Activated T-helper 2 cell treated with anti-CD3 and anti-CD28 coated beads, Interferon-gamma antibody, Interleukin-2, Interleukin-4, amounts not matched to agents 10 μg/mL and 5 μg/mL and 100 μg/mL, durations not matched to agents 14 hours and 24 hours and 36 hours (primary cell): ENCODE data around the gene SLC6A19. TPM values are rescaled to one million over a fixed set of nuclear protein-coding genes. Genes with fewer than 3 reads are reported as not detected.

Experiments
- DNase-seq: peaks from one replicate; pipeline ENCODE4 v3.0.0; 2021; ENCODE audit warnings: low spot score
- H3K27ac Mint-ChIP-seq: one replicate; pipeline ENCODE4 v1.8.0; 2021; ENCODE audit warnings: mixed read lengths
- H3K27me3 Mint-ChIP-seq: one replicate; pipeline ENCODE4 v1.8.0; 2021; ENCODE audit warnings: low read depth, mixed read lengths
- H3K36me3 Mint-ChIP-seq: one replicate; pipeline ENCODE4 v1.8.0; 2021; ENCODE audit warnings: low read depth, mixed read lengths
- H3K4me1 Mint-ChIP-seq: one replicate; pipeline ENCODE4 v1.8.0; 2021; ENCODE audit warnings: low read depth, mixed read lengths
- H3K4me3 Mint-ChIP-seq: one replicate; pipeline ENCODE4 v1.8.0; 2021; ENCODE audit warnings: low read depth, mild to moderate bottlenecking, moderate library complexity, mixed read lengths
- H3K9me3 Mint-ChIP-seq: one replicate; pipeline ENCODE4 v1.8.0; 2021; ENCODE audit warnings: mixed read lengths
- intact Hi-C: fragments of 100-400 bp; cut with micrococcal nuclease; formaldehyde crosslinking; loops from one replicate; pipeline ENCODE4 v1.15.1; 2023
- total RNA-seq: library from RNA; stranded (reverse); gene quantifications from 2 replicates; pipeline ENCODE4 v1.2.3, GENCODE V29; 2022

The SLC6A19 gene
- total RNA-seq, 1 donor from 2014 or later, result not detected

DNA sequence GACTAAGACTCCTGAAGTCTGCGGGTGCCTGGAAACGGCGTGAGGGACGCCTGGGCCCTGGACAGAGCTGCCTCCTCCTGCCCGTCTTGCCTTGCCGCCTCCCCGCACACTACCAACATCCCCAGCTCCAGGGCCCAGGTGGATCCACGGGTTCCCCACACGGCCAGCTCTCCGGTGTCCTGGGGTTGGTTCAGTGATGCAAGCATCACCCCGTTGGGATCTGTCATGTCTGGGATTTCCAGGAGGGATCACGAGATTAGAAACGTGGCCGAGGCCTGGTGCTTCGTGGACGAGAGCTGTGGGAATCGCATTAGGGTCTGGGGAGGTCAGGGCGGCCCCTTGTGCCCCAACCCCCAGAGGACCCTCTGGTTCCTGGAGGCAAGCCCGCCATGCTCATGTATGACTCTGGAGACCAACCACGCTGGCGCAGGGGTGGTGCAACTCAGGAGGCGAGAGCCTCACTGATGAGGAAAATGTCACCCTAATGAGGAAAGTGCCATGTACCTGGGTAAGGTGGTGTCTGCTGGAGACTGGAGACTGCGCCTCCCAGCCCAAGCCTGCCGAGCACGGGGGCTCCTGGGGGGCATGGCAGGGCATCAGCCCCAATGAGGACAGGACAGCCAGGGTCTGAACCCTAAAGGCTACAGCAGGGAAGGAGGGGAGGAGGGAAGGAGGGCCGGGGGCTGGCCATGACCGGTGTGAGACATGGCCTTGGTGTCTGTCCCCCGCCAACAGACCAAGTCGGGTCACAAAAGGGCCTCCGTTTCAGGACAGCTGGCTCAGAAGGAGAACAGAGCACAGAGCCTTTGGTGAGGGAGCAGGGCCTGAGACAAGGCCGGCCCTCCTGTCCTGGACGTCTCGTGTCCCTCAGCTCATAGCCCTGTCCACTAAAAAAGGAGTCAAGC is 31.9 kb upstream of the SLC6A19 start:
- peaks cover 6% of the 10 kb centered on the region for H3K4me1 Mint-ChIP-seq
- no peaks in the 10 kb centered on the region for H3K36me3 Mint-ChIP-seq
- no peak overlapping the region for H3K4me3 Mint-ChIP-seq
- H3K9me3 Mint-ChIP-seq, result no peaks in the 10 kb centered on the region
- H3K27ac Mint-ChIP-seq, result no peak overlapping the region
- H3K27me3 Mint-ChIP-seq, result peaks cover 4% of the 10 kb centered on the region
- intact Hi-C loops, result no loop called here
- DNase-seq, result no peak

DNA sequence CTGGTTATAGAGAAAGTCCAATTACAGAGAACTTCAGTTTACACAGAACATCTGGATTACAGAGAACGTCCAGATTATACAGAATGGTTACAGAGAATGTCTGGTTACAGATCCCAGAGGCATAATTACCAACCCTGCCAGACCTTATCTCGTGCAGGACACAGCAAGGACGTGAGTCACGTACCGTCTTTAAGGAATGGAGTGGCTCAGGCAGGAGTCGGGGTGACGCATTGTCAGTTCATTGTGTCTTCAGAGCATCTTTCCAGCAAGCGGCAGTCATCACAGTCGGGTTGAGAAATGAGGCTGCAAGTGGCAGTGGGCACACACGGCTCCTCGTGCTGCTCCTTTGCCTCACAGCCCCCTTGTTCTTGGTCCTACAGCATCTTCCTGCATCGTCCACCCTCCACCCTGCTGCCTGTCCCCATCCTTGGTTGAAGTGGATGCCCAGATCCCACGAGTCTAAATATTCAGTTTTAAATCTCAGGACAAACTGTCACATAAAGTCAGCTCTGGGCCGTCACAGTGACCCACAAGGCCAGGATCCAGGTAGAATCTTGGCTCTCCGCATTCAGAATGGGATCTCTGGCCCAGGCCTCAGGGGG is 30.0 kb upstream of the SLC6A19 start:
- no peak for DNase-seq
- Mint-ChIP-seq H3K4me1 (peaks cover 6% of the 10 kb centered on the region), H3K4me3 (no peak overlapping the region), H3K27ac (no peak overlapping the region), H3K9me3 (no peaks in the 10 kb centered on the region), H3K27me3 (peaks cover 4% of the 10 kb centered on the region), H3K36me3 (no peaks in the 10 kb centered on the region)
- intact Hi-C loops, result no loop called here

DNA sequence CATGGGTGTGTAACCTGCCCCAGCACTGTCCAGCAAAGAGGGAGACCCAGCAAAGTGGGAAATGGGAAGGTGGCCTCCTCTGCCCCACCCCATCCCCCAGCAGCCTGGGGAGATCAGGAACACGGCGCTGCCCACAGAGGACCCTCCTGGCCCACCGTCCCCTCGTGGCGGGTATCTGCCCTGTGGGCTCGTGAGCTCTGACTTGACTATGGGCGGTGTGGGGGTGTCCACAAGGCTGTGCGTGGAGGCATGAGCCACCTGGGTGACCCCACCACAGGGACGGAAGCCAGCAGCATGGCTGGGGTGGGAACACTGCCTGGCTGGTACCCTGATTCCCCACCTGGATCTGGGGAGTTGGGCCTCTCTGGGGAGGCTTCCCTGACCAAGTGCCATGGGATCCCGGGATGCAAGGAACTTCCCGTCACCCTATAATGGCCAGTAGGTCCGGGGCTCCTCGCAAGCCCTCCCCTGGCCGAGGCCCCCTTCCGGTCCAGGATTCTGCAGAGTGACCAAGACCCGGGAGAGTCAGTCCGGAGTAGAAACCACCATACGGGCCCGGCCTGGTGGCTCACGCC is 29.3 kb upstream of the SLC6A19 start:
- H3K4me3 Mint-ChIP-seq, result no peak overlapping the region
- DNase-seq, result no peak
- intact Hi-C loops, result no loop called here
- no peaks in the 10 kb centered on the region for H3K9me3 Mint-ChIP-seq
- no peak overlapping the region for H3K27ac Mint-ChIP-seq
- no peaks in the 10 kb centered on the region for H3K36me3 Mint-ChIP-seq
- H3K4me1 Mint-ChIP-seq, result peaks cover 6% of the 10 kb centered on the region
- peaks cover 4% of the 10 kb centered on the region for H3K27me3 Mint-ChIP-seq

DNA sequence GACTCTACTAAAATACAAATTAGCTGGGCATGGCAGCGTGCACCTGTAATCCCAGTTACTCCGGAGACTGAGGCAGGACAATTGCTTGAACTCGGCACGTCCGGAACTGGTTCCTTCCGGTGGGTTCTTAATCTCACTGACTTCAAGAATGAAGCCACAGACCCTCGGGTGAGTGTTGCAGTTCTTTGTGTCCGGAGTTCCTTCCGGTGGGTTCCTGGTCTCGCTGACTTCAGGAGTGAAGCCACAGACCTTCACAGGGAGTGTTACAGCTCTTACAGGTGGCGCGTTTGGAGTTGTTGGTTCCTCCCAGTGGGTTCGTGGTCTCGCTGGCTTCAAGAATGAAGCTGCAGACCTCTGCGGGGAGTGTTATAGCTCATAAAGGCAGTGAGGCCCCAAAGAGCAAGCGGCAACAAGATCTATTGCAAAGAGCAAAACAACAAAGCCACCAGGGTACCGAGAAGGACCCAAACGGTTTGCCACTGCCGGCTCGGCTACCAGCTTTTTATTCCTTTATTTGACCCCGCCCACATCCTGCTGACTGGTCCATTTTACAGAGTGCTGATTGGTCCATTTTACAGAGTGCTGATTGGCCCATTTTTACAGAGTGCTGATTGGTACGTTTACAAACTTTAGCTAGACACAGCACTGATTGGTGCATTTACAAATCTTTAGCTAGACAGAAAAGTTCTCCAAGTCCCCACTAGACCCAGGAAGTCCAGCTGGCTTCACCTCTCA is 28.6 kb upstream of the SLC6A19 start:
- H3K27me3 Mint-ChIP-seq, result peaks cover 4% of the 10 kb centered on the region
- H3K4me1 Mint-ChIP-seq, result peaks cover 6% of the 10 kb centered on the region

DNA sequence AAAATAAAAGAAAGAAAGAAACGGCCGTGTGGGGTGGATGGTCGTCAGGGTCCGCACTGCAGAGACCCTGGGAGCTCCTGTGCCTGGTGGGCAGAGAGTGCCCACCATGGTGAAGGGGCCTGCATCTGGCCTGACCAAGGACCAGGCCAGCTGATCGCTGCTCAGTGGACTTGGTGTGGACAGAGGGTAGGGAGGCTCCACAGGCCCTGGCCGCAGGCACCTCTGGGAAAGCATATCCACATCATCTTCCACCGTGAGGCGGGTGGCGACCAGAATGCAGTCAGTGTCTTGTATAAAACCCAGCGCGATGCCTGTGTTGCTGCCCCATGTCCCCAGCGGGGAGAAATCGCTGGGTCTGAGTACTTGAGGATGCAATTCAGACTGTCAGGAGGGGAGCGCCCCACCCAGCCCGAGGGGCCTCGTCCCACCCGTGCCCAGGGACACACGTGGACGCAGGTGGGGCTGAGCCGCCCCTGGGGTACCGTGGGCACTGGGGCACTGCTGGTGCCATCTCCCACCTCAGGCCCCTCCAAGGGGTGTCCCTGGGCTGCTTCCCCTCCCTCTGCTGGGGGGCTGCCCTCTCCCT is 27.8 kb upstream of the SLC6A19 start:
- Mint-ChIP-seq H3K4me1 (peaks cover 2% of the 10 kb centered on the region), H3K4me3 (no peak overlapping the region), H3K9me3 (no peaks in the 10 kb centered on the region), H3K27ac (no peak overlapping the region), H3K27me3 (peaks cover 2% of the 10 kb centered on the region), H3K36me3 (no peaks in the 10 kb centered on the region)
- DNase-seq, result no peak
- intact Hi-C loops, result no loop called here

More for the DNA sequence above, 28.6 kb upstream of the SLC6A19 start:
- no peak for DNase-seq
- no peak overlapping the region for H3K27ac Mint-ChIP-seq
- H3K4me3 Mint-ChIP-seq, result no peak overlapping the region
- no peaks in the 10 kb centered on the region for H3K9me3 Mint-ChIP-seq
- no peaks in the 10 kb centered on the region for H3K36me3 Mint-ChIP-seq
- intact Hi-C loops, result no loop called here

DNA sequence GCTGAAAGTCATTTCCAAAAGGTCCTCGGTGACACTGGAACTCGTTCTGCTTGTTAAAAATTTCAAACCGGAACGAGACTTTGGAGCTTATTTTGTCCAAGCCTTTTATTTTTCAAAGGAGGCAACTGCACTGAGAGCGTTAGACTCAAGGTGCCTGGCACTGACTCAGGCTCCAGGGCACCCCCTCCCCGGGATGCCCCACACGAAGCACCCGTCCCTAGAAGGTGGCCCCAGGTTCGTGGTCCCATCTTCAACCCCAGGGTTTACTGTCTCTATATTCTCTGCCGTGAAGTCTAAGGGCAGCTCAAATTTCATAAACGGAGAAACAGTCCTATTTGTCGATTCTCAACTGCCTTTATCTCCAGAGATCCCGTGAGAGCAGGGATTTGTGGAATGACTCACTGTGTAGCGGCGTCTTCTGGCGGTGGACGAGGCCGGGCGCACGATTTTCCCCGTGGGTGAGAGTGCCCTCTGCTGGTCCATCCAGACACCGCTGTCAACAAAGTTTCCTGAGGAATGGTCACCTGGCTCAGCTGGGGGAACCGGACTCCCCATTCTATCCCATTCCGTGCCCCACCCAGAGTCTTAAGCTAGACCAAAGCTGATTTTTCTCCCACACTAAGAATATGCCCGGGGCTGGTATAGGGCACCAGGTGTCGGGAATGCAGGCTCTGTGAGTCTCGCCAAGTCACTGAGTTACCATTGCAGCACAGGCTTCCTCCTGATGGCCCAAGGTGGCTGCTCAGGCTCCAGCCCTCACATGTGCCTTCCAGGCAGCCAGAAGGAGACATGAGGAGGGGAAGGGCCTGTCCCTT is 27.1 kb upstream of the SLC6A19 start:
- Mint-ChIP-seq H3K4me1 (peaks cover 2% of the 10 kb centered on the region), H3K9me3 (no peaks in the 10 kb centered on the region), H3K27me3 (peaks cover 2% of the 10 kb centered on the region), H3K36me3 (no peaks in the 10 kb centered on the region), H3K4me3 (no peak overlapping the region), H3K27ac (no peak overlapping the region)
- intact Hi-C loops, result no loop called here
- DNase-seq, result peak; percentile 29

DNA sequence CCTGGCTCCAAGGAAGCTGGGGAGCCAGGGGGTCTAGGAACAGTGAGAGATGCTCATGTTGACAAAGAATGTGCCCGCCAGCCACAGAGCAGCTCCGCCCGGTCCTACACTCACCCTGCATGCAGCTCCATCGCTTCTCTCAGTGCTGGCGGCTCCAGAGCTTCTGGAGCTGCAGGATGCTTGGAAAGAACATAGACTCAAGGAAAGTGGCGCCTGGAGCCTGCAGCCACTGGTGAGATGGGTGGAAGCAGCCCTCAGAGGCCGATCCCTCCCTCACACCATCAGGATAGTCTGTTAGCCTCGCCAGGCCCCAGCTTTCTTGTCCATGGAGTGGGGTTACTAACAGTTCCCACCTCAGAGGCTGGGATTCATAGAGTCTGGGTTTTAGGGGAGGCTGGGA is 26.4 kb upstream of the SLC6A19 start:
- Mint-ChIP-seq H3K4me3 (no peak overlapping the region), H3K27me3 (peaks cover 2% of the 10 kb centered on the region), H3K27ac (no peak overlapping the region), H3K9me3 (no peaks in the 10 kb centered on the region), H3K36me3 (no peaks in the 10 kb centered on the region), H3K4me1 (peaks cover 2% of the 10 kb centered on the region)
- DNase-seq, result no peak
- intact Hi-C loops, result no loop called here

DNA sequence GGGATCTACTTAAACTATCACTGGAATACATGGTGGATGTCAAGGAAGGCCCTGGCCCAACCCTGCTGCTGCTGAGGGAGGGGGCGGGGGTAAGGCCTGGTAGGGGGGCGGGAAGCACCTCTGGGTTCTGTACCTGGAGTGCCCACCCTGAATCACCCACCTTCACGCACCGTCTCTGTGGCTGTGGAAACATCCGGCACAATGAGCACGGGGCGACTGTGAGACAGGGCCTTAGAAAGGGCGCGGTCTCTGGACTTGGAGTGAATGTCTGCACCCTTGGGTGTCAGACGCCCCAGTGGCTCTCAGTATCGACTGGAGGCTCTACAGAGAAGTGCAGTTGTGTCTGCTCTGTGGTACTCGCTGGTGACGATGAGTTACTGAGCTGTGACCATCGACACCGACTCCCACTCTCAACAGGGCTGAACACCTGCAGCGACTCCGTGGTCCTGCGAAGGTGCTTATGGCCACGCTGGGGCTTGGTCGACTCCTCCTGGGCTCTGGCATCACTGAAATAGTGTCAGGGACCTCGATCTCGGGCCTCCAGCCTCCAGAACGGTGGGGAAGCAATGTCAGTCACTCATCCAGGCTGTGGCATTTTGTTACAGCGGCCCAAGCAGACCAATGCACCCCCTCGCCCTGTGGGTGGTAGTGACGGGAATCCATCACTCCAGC is 25.5 kb upstream of the SLC6A19 start:
- no peaks in the 10 kb centered on the region for H3K9me3 Mint-ChIP-seq
- H3K4me1 Mint-ChIP-seq, result peaks cover 2% of the 10 kb centered on the region
- no peak for DNase-seq
- no peak overlapping the region for H3K4me3 Mint-ChIP-seq
- intact Hi-C loops, result no loop called here
- H3K36me3 Mint-ChIP-seq, result no peaks in the 10 kb centered on the region
- H3K27ac Mint-ChIP-seq, result no peak overlapping the region
- H3K27me3 Mint-ChIP-seq, result peaks cover 2% of the 10 kb centered on the region

DNA sequence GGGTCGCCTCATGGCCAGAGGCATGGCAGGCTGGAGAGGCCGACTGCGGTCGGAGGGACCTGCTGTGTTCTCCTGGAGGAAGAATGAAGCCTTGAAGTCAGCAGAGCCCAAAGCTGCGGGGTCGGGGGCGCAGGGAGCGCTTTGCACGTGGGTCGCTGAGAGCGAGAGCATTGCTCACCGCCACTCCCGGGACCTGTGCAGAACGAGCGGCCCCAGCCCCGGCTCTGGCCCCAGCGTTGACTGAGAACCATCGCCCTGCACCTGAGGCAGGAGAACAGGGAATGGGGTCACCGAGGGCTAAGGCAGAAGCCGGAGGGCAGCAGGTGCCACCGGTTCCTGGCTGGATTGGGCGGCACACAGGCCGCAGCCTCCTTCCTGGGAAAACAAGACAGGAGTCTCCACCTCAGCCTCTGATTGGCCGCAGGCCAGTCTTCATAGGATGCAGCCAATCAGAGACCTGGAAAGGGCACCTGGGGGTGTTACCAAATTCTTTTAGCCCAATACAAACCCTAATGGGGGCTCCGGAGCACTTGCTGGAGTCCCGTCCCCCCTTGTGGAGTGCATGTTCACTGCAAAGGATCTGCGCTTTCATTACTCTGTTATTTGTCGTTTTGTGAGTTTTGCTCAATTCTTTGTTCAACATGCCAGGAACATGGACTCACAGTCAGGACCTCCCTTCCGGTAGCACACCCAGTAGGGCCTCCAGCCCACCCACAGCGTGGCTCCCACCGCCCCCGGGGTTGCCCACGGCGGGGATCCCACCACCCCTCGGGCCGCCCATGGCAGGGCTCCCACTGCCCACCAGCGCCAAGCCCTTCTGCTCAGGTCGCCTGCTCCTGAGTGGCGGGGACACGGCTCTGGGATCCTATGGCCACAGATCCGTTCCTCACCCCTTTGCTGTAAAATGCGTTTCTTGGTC is 24.7 kb upstream of the SLC6A19 start:
- peaks cover 2% of the 10 kb centered on the region for H3K4me1 Mint-ChIP-seq

DNA sequence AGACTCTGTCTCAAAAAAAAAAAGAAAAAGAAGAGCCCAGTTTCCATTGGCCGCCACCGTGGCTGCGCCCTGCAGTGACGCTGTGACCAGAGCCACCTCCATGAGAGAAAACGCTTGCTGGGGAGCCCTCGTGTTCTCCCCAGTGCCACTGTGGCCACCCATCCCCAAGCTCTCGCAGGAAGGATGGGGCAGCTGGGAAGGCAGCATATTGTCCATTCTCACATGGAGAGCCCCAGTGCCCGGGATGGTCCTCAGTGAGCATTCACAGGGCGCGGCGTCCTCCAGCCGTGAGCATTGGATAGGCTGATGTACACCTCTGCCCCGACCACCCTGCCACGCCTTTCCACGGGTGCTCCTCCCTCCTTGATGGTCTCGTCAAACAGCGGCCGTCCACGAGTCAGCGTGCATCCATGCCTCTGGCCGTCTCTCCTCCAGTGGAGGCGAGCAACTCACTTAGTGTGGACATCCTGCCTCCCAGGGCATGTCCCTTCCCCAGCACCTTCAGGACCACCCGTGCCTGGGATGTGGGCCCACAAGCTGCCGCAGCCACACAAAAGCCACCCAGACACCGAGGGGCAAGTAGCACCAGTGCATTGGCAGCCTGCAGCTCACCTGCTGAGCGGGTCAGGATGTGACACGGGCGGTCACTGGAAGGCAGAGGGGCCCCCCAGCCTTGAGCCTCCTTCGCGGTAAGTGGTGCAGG is 23.4 kb upstream of the SLC6A19 start:
- intact Hi-C loops, result no loop called here
- no peak for DNase-seq
- Mint-ChIP-seq H3K27ac (no peak overlapping the region), H3K4me1 (no peaks in the 10 kb centered on the region), H3K27me3 (peaks cover 2% of the 10 kb centered on the region), H3K36me3 (no peaks in the 10 kb centered on the region), H3K9me3 (no peaks in the 10 kb centered on the region), H3K4me3 (no peak overlapping the region)

More for the DNA sequence above, 24.7 kb upstream of the SLC6A19 start:
- H3K36me3 Mint-ChIP-seq, result no peaks in the 10 kb centered on the region
- H3K27ac Mint-ChIP-seq, result no peak overlapping the region
- no peaks in the 10 kb centered on the region for H3K9me3 Mint-ChIP-seq
- intact Hi-C loops, result no loop called here
- peaks cover 2% of the 10 kb centered on the region for H3K27me3 Mint-ChIP-seq
- DNase-seq, result no peak
- no peak overlapping the region for H3K4me3 Mint-ChIP-seq
